HepG2 (cell line): ENCODE measurements around the gene C14orf93. TPM values are rescaled to one million over a fixed set of nuclear protein-coding genes. Genes with fewer than 3 reads are reported as not detected.

Experiments used
- IRF2 ChIP-seq: IDR thresholded peaks from 2 replicates; pipeline ENCODE4 v1.6.1; 2018; ENCODE audit warnings: missing genetic modification reagents, missing compliant biosample characterization
- KAT2B ChIP-seq: fragments of 150-350 bp; IDR thresholded peaks from 2 replicates; pipeline ENCODE4 v1.6.1; 2014; ENCODE audit warnings: low read depth, low read length, borderline replicate concordance
- KMT2B ChIP-seq: IDR thresholded peaks from 2 replicates; pipeline ENCODE4 v1.6.1; 2016; ENCODE audit warnings: missing genetic modification reagents, missing compliant biosample characterization
- PRDM15 ChIP-seq: sonication (generic); formaldehyde crosslinking; IDR thresholded peaks from 2 replicates; pipeline ENCODE4 v1.4.0; 2020; ENCODE audit warnings: missing genetic modification reagents
- SAFB2 ChIP-seq: sonication (generic); formaldehyde crosslinking; IDR thresholded peaks from 2 replicates; pipeline ENCODE4 v1.5.1; 2020; ENCODE audit warnings: missing genetic modification reagents, low read depth, mild to moderate bottlenecking, borderline replicate concordance
- SKI ChIP-seq: fragments of 450-650 bp; IDR thresholded peaks from one replicate; pipeline ENCODE4 v1.6.1; 2018; ENCODE audit warnings: mild to moderate bottlenecking; ENCODE audit not compliant: partially characterized antibody
- SMAD1 ChIP-seq: sonication (generic); formaldehyde crosslinking; IDR thresholded peaks from 2 replicates; pipeline ENCODE4 v1.4.0; 2020; ENCODE audit warnings: missing genetic modification reagents, low read depth, mild to moderate bottlenecking, borderline replicate concordance
- SMYD3 ChIP-seq: sonication (generic); formaldehyde crosslinking; IDR thresholded peaks from 2 replicates; pipeline ENCODE4 v1.8.1; 2023; ENCODE audit warnings: mild to moderate bottlenecking, missing genetic modification reagents
- STAT5B ChIP-seq: sonication (generic); formaldehyde crosslinking; IDR thresholded peaks from 2 replicates; pipeline ENCODE4 v1.4.0; 2020; ENCODE audit warnings: missing genetic modification reagents
- ZBTB3 ChIP-seq: sonication (generic); formaldehyde crosslinking; IDR thresholded peaks from 2 replicates; pipeline ENCODE4 v1.4.0; 2020; ENCODE audit warnings: low read depth, mild to moderate bottlenecking, moderate library complexity, missing genetic modification reagents, borderline replicate concordance
- ZC3H13 ChIP-seq: sonication (generic); formaldehyde crosslinking; IDR thresholded peaks from 2 replicates; pipeline ENCODE4 v1.8.1; 2023; ENCODE audit warnings: mild to moderate bottlenecking, missing genetic modification reagents, moderate library complexity
- ZMYM4 ChIP-seq: sonication (generic); formaldehyde crosslinking; IDR thresholded peaks from 2 replicates; pipeline ENCODE4 v1.8.1; 2023; ENCODE audit warnings: mild to moderate bottlenecking, missing genetic modification reagents
- ZNF24 ChIP-seq: fragments of 450-650 bp; IDR thresholded peaks from 2 replicates; pipeline ENCODE4 v1.6.1; 2017; ENCODE audit warnings: antibody characterized with exemption, mild to moderate bottlenecking
- ZNF331 ChIP-seq: sonication (generic); formaldehyde crosslinking; IDR thresholded peaks from 2 replicates; pipeline ENCODE4 v1.4.0; 2020; ENCODE audit warnings: missing genetic modification reagents
- ZNF558 ChIP-seq: sonication (generic); formaldehyde crosslinking; IDR thresholded peaks from 2 replicates; pipeline ENCODE4 v1.9.0; 2022; ENCODE audit warnings: mild to moderate bottlenecking, missing genetic modification reagents, borderline replicate concordance
- ZNF569 ChIP-seq: sonication (generic); formaldehyde crosslinking; IDR thresholded peaks from 2 replicates; pipeline ENCODE4 v1.5.0; 2020; ENCODE audit warnings: mild to moderate bottlenecking, missing genetic modification reagents, moderate library complexity, borderline replicate concordance
- ZNF772 ChIP-seq: sonication (generic); formaldehyde crosslinking; IDR thresholded peaks from 2 replicates; pipeline ENCODE4 v1.5.0; 2020; ENCODE audit warnings: mild to moderate bottlenecking, missing genetic modification reagents
- ZNF781 ChIP-seq: sonication (generic); formaldehyde crosslinking; IDR thresholded peaks from 2 replicates; pipeline ENCODE4 v1.5.1; 2020; ENCODE audit warnings: borderline replicate concordance, mild to moderate bottlenecking, missing genetic modification reagents; ENCODE audit errors: not compliant biosample characterization
- ZSCAN29 ChIP-seq: sonication (generic); formaldehyde crosslinking; conservative IDR thresholded peaks from 2 replicates; pipeline ENCODE4 v1.4.0; 2020; ENCODE audit warnings: mild to moderate bottlenecking, missing genetic modification reagents
- polyA plus RNA-seq, 8 experiments: library from polyadenylated mRNA; depleted of rRNA in 3 of 8; stranded (reverse) in 7 of 8; unstranded in 1 of 8; fragments of >200 nt; fragmentation: Illumina TruSeq in 4 of 8; extraction: Trizol in 4 of 8; gene quantifications; 2 replicates each; pipeline versions ENCODE4 v1.2.1 to v1.2.3, GENCODE V29; 2011 to 2016; ENCODE audit warnings: low read depth in 4 of 8, missing spikeins in 1 of 8, mixed read lengths in 1 of 8; ENCODE audit not compliant: insufficient read depth in 1 of 8
- total RNA-seq, 5 experiments: library from RNA; depleted of rRNA; stranded (reverse); fragments of >200 nt; fragmentation: Illumina TruSeq; extraction: Trizol; gene quantifications; 2 replicates each; pipeline ENCODE4 v1.2.3, GENCODE V29; 2016; ENCODE audit warnings: low read depth in 1 of 5
- TF ChIP-seq, protein P1 (sequence below): sonication (generic); formaldehyde crosslinking; IDR thresholded peaks from 2 replicates; pipeline ENCODE4 v1.4.0; 2020; ENCODE audit warnings: missing genetic modification reagents, borderline replicate concordance
- TF ChIP-seq, protein P2 (sequence below): IDR thresholded peaks from 2 replicates; pipeline ENCODE4 v1.6.1; 2016; ENCODE audit warnings: low read depth, control low read depth

C14orf93 gene
- total and polyA plus RNA-seq, 2 of the 13 experiments (the other 11 are each of a cell fraction or from before 2014, with no cell fraction given) = 11.4 to 22.5 TPM

DNA sequence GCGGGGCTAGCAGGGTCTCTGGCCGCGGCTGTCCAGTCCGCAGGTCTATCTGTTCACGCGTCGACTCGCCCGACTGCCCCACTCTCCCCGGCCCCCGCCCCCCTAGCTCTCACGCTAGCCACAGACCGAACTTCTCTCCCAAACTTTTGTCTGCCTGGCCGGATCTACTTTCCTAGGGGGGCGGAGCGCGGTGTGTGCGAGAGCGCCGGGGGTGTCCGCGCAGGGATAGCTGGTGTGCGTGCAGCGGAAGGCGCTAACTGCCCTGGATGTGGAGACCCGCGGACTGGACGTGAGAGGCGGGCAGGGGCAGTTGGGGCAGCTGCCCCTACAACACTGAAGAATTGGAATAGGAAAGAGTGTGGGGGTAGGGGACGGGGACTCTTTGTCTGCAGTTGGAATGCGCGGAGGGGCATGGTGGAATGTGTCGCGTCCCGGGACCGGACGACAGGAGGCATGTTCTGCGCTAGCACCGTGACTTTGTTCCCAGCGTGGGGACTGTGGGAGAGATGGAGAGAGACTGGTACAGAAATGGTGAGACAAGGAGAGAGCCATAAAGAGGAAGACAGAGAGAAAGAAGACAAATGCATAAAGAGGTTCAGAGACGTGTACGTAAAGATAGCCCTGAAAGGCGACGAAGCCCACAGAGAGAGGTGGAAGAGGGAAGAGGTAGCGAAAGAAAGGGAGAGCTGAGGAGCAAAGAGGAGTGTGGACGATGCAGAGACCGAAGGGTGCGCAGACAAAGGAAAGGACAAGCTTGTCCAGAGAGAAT lies 27.3 kb downstream of the C14orf93 start, which contains the start of gene AJUBA (continued):
- TF ChIP-seq ZBTB3 (CRISPR knock-in tag) (no peak; the same call in 1 of the 2 replicates), ZMYM4 (no peak), ZSCAN29 (peak; percentile 80; the same call in 1 of the 2 replicates), ZNF781 (CRISPR knock-in tag) (peak; percentile 100), ZNF569 (CRISPR knock-in tag) (no peak), STAT5B (peak; percentile 86; the same call in 1 of the 2 replicates), ZNF772 (peak; percentile 96; the same call in 1 of the 2 replicates), ZNF24 (peak; percentile 91), PRDM15 (CRISPR knock-in tag) (no peak), IRF2 (CRISPR knock-in tag) (peak; percentile 93), SMAD1 (CRISPR knock-in tag) (peak; percentile 99), ZC3H13 (CRISPR knock-in tag) (no peak), SKI (peak; percentile 96), KAT2B (no peak), SMYD3 (CRISPR knock-in tag) (no peak), ZNF558 (CRISPR knock-in tag) (no peak), ZNF331 (CRISPR knock-in tag) (peak; percentile 90), KMT2B (CRISPR knock-in tag) (peak; percentile 92), SAFB2 (CRISPR knock-in tag) (peak; percentile 95; the same call in 1 of the 2 replicates)
- TF ChIP-seq, protein P1, sequence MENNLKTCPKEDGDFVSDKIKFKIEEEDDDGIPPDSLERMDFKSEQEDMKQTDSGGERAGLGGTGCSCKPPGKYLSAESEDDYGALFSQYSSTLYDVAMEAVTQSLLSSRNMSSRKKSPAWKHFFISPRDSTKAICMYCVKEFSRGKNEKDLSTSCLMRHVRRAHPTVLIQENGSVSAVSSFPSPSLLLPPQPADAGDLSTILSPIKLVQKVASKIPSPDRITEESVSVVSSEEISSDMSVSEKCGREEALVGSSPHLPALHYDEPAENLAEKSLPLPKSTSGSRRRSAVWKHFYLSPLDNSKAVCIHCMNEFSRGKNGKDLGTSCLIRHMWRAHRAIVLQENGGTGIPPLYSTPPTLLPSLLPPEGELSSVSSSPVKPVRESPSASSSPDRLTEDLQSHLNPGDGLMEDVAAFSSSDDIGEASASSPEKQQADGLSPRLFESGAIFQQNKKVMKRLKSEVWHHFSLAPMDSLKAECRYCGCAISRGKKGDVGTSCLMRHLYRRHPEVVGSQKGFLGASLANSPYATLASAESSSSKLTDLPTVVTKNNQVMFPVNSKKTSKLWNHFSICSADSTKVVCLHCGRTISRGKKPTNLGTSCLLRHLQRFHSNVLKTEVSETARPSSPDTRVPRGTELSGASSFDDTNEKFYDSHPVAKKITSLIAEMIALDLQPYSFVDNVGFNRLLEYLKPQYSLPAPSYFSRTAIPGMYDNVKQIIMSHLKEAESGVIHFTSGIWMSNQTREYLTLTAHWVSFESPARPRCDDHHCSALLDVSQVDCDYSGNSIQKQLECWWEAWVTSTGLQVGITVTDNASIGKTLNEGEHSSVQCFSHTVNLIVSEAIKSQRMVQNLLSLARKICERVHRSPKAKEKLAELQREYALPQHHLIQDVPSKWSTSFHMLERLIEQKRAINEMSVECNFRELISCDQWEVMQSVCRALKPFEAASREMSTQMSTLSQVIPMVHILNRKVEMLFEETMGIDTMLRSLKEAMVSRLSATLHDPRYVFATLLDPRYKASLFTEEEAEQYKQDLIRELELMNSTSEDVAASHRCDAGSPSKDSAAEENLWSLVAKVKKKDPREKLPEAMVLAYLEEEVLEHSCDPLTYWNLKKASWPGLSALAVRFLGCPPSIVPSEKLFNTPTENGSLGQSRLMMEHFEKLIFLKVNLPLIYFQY (CRISPR knock-in tag) = no peak; the same call in none of the 2 replicates
- TF ChIP-seq, protein P2, sequence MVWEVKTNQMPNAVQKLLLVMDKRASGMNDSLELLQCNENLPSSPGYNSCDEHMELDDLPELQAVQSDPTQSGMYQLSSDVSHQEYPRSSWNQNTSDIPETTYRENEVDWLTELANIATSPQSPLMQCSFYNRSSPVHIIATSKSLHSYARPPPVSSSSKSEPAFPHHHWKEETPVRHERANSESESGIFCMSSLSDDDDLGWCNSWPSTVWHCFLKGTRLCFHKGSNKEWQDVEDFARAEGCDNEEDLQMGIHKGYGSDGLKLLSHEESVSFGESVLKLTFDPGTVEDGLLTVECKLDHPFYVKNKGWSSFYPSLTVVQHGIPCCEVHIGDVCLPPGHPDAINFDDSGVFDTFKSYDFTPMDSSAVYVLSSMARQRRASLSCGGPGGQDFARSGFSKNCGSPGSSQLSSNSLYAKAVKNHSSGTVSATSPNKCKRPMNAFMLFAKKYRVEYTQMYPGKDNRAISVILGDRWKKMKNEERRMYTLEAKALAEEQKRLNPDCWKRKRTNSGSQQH (CRISPR knock-in tag) = peak; percentile 97; the same call in 1 of the 2 replicates
